Adrenal gland (tissue), 5 donors: Measurements from ENCODE around the gene KBTBD12.

Experiments used
- POLR2A ChIP-seq, 2 donors: fragments of 450-650 bp; IDR thresholded peaks; one replicate each; pipeline ENCODE4 v1.6.1; 2017; ENCODE audit warnings: antibody characterized with exemption in 2 of 2, mild to moderate bottlenecking in 2 of 2, moderate library complexity in 1 of 2
- TF ChIP-seq, protein P1 (sequence below), 6 experiments: fragments of 450-650 bp in 4 of 6; fragments of 200-600 bp in 2 of 6; sonication (generic) in 1 of 6; IDR thresholded peaks; 1 replicate in 5 of 6; 2 replicates in 1 of 6; pipeline versions ENCODE4 v1.5.1 to v1.8.0; 2016 to 2021; ENCODE audit warnings: antibody characterized with exemption in 6 of 6, mild to moderate bottlenecking in 2 of 6, moderate library complexity in 1 of 6
- donor health status: DM: no; HTN: no; CAD: no.

DNA sequence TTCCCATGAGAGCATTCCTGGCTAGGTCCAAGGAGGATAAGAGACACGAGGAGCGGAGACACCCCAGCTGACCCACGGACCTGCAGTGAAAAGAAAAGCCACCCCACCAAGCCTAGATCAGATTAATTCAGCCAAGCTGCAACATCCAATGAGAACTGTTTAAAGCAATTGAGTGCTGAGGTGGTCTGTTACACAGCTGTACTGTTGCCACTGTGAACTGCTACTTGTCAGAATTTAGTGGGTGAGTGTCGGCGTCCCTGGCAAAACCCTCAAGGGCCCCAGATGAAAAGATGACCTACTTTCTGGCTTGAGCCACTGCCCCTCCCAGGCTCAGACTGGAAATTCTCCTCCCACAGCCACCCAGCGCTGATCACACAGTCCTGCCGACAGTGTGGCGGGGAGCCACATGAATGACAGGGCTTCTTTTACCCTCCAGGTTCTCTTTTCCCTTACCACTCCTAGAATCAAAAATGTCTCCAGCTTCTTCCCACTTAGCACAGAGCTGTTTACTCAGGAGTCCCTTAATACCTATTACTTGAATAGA is 26.4 kb upstream of the KBTBD12 start:
- peak in 1 of 2 donors; percentile 60 for TF ChIP-seq POLR2A (IDR thresholded peaks at IDR 0.05)
- TF ChIP-seq, protein P1, sequence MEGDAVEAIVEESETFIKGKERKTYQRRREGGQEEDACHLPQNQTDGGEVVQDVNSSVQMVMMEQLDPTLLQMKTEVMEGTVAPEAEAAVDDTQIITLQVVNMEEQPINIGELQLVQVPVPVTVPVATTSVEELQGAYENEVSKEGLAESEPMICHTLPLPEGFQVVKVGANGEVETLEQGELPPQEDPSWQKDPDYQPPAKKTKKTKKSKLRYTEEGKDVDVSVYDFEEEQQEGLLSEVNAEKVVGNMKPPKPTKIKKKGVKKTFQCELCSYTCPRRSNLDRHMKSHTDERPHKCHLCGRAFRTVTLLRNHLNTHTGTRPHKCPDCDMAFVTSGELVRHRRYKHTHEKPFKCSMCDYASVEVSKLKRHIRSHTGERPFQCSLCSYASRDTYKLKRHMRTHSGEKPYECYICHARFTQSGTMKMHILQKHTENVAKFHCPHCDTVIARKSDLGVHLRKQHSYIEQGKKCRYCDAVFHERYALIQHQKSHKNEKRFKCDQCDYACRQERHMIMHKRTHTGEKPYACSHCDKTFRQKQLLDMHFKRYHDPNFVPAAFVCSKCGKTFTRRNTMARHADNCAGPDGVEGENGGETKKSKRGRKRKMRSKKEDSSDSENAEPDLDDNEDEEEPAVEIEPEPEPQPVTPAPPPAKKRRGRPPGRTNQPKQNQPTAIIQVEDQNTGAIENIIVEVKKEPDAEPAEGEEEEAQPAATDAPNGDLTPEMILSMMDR (IDR thresholded peaks at IDR 0.05) = no peak
